Small intestine (tissue), 7 donors: ENCODE measurements around the gene EGF. TPM values are rescaled to one million over a fixed set of nuclear protein-coding genes. Genes with fewer than 3 reads are reported as not detected.
"Not testable (repeated sequence)": the region's sequence is repeated elsewhere in the genome, so short reads cannot be mapped to it uniquely, and the experiment has no call there.

Experiments
- DNase-seq, 2 donors: peaks; one replicate each; pipeline versions ENCODE4 v3.0.0 to v3.0.0-alpha.2; 2013
- FAIRE-seq: peaks from 2 replicates; lab custom pipeline; 2012; peaks lifted over from hg19 to GRCh38; lab: Jason Lieb, UNC
- H3K27ac ChIP-seq, 3 donors: one replicate each; pipeline ENCODE4 v1.5.1; 2013; ENCODE audit warnings: low read length in 2 of 3, mild to moderate bottlenecking in 2 of 3, control low read depth in 1 of 3, inconsistent platforms in 1 of 3, low read depth in 1 of 3, moderate library complexity in 1 of 3
- H3K27me3 ChIP-seq, 3 donors: one replicate each; pipeline ENCODE4 v1.6.1; 2013; ENCODE audit warnings: low read length in 3 of 3, inconsistent platforms in 1 of 3; ENCODE audit not compliant: control insufficient read depth in 3 of 3, insufficient read depth in 3 of 3
- H3K36me3 ChIP-seq, 3 donors: one replicate each; pipeline ENCODE4 v1.6.1; 2013; ENCODE audit warnings: low read length in 3 of 3, inconsistent platforms in 1 of 3, low read depth in 1 of 3, mild to moderate bottlenecking in 1 of 3, moderate library complexity in 1 of 3; ENCODE audit not compliant: control insufficient read depth in 3 of 3, insufficient read depth in 2 of 3
- H3K4me1 ChIP-seq, 3 donors: one replicate each; pipeline ENCODE4 v1.6.1; 2013; ENCODE audit warnings: low read length in 2 of 3, inconsistent platforms in 1 of 3, low read depth in 1 of 3, mild to moderate bottlenecking in 1 of 3, moderate library complexity in 1 of 3; ENCODE audit not compliant: control insufficient read depth in 3 of 3, insufficient read depth in 2 of 3
- H3K4me3 ChIP-seq, 3 donors: one replicate each; pipeline ENCODE4 v1.5.1; 2013; ENCODE audit warnings: low read length in 3 of 3, control low read depth in 1 of 3, inconsistent platforms in 1 of 3, low read depth in 1 of 3, mild to moderate bottlenecking in 1 of 3, moderate library complexity in 1 of 3
- H3K9me3 ChIP-seq, 2 donors: one replicate each; pipeline ENCODE4 v1.6.1; 2013; ENCODE audit warnings: low read depth in 1 of 2, low read length in 1 of 2; ENCODE audit not compliant: control insufficient read depth in 2 of 2, insufficient read depth in 1 of 2
- WGBS, 3 donors: extraction: QIAGEN DNeasy Blood & Tissue Kit; methylation state at CpG; one replicate each; pipeline ENCODE4 v1.1.7; 2013; 5-methylcytosine and 5-hydroxymethylcytosine counted together
- polyA plus RNA-seq, 4 donors: library from polyadenylated mRNA; stranded (reverse) in 3 of 4; unstranded in 1 of 4; fragments of 200-250 nt in 3 of 4; fragments of 120-200 nt in 1 of 4; gene quantifications; one replicate each; pipeline versions ENCODE4 v1.2.1 to v1.2.3, GENCODE V29; 2013
- donor health status: healthy with polysubstance abuse.
- donor health status: control.
- donor health status: control.
- donor health status: Bipolar disorder and iron deficiency.
- donor health status: healthy.

EGF gene
- polyA plus RNA-seq, 4 donors, result 0.48 to 42.2 TPM; not detected in 2

- 85 to 88% (median 86%) methylated on average over 2 of the region's 2 CpGs for WGBS, 3 donors
- H3K27me3 ChIP-seq, result no peaks in the 10 kb centered on the region
- H3K4me3 ChIP-seq, result no peak overlapping the region
- no peaks in the 10 kb centered on the region for H3K9me3 ChIP-seq
- no peak overlapping the region for H3K27ac ChIP-seq
- no peaks in the 10 kb centered on the region for H3K36me3 ChIP-seq
- DNase-seq, result no peak
- FAIRE-seq, result no peak
- no peaks in the 10 kb centered on the region for H3K4me1 ChIP-seq
Observed at GRCh38 chr4:109925396-109925795, 12.7 kb downstream of the EGF start.

- Histone ChIP-seq H3K4me1 (no peaks in the 10 kb centered on the region), H3K27me3 (no peaks in the 10 kb centered on the region), H3K27ac (no peak overlapping the region), H3K4me3 (no peak overlapping the region), H3K36me3 (no peaks in the 10 kb centered on the region), H3K9me3 (no peaks in the 10 kb centered on the region)
- DNase-seq (no peak), FAIRE-seq (no peak)
- WGBS, 3 donors, result 69 to 75% (median 71%) methylated on average over 4 of the region's 4 CpGs
Observed at GRCh38 chr4:109928327-109929045, 15.8 kb downstream of the EGF start.

GRCh38 chr4:109930464-109930863, 17.8 kb downstream of the EGF start:
- Histone ChIP-seq H3K9me3 (no peaks in the 10 kb centered on the region), H3K27me3 (no peaks in the 10 kb centered on the region), H3K4me3 (no peak overlapping the region), H3K4me1 (no peaks in the 10 kb centered on the region), H3K36me3 (no peaks in the 10 kb centered on the region), H3K27ac (no peak overlapping the region)
- FAIRE-seq, result no peak
- no peak for DNase-seq

- FAIRE-seq (no peak), DNase-seq (no peak)
- Histone ChIP-seq H3K4me1 (no peaks in the 10 kb centered on the region), H3K27me3 (no peaks in the 10 kb centered on the region), H3K9me3 (no peaks in the 10 kb centered on the region), H3K36me3 (no peaks in the 10 kb centered on the region), H3K4me3 (no peak overlapping the region), H3K27ac (no peak overlapping the region)
Observed at GRCh38 chr4:109930872-109931271, 18.2 kb downstream of the EGF start.

- H3K27me3 ChIP-seq, result no peaks in the 10 kb centered on the region
- 88 to 93% (median 93%) methylated on average over 4 of the region's 4 CpGs for WGBS, 3 donors
- H3K4me3 ChIP-seq, result no peak overlapping the region
- no peak overlapping the region for H3K27ac ChIP-seq
- FAIRE-seq (no peak), DNase-seq (no peak)
- H3K4me1 ChIP-seq, result no peaks in the 10 kb centered on the region
- H3K9me3 ChIP-seq, result no peaks in the 10 kb centered on the region
- H3K36me3 ChIP-seq, result no peaks in the 10 kb centered on the region
Observed at GRCh38 chr4:109931318-109931717, 18.6 kb downstream of the EGF start.

- H3K27ac ChIP-seq, H3K4me3 ChIP-seq, DNase-seq, H3K9me3 ChIP-seq, H3K36me3 ChIP-seq, H3K4me1 ChIP-seq, FAIRE-seq, H3K27me3 ChIP-seq: not testable (repeated sequence)
- WGBS, 3 donors, result 88 to 98% (median 96%) methylated on average over 3 of the region's 3 CpGs
Observed at GRCh38 chr4:109937352-109937751, 24.7 kb downstream of the EGF start.

- FAIRE-seq, result no peak
Observed at GRCh38 chr4:109939190-109939589, 26.5 kb downstream of the EGF start.

GRCh38 chr4:109942292-109942926, 29.7 kb downstream of the EGF start:
- peaks cover 0 to 5% (median 0%) of the 10 kb centered on the region in 3 donors for H3K36me3 ChIP-seq
- H3K4me3 ChIP-seq, result no peak overlapping the region
- no peak for FAIRE-seq
- no peak overlapping the region for H3K27ac ChIP-seq
- no peak for DNase-seq
- H3K27me3 ChIP-seq, result no peaks in the 10 kb centered on the region
- no peaks in the 10 kb centered on the region for H3K4me1 ChIP-seq
- 68 to 74% (median 70%) methylated on average over 4 of the region's 4 CpGs for WGBS, 3 donors
- no peaks in the 10 kb centered on the region for H3K9me3 ChIP-seq

More at GRCh38 chr4:109939190-109939589, 26.5 kb downstream of the EGF start:
- H3K27ac ChIP-seq, result no peak overlapping the region
- no peak for DNase-seq
- peaks cover 0 to 3% (median 0%) of the 10 kb centered on the region in 3 donors for H3K36me3 ChIP-seq
- H3K4me3 ChIP-seq, result no peak overlapping the region
- no peaks in the 10 kb centered on the region for H3K9me3 ChIP-seq
- 81 to 87% (median 86%) methylated on average over 7 of the region's 7 CpGs for WGBS, 3 donors
- no peaks in the 10 kb centered on the region for H3K4me1 ChIP-seq
- no peaks in the 10 kb centered on the region for H3K27me3 ChIP-seq
